ENCODE measurements around the gene PHYKPL.

DNA sequence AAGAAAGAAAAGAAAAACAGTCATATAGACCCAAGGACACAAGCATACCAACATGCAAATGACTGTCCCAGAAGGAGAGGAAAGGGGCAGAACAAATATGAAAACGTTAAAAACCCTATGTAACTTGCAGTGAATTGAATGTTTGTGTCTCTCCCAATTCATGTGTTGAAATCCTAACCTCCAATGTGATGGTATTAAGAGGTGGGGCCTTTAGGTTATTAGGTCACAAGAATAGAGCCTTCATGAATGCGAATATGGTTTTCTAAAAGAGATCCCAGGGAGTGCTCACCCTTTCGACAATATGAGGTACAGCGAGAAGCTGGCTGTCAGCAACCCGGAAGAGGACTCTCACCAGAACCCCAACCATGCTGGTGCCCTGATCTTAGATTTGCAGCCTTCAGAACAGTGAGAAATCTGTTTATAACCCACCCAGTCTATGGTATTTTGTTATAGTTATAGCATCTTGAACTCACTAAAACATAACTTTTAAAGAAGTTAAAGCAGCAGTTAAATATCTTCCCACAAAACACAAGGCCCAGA lies 14.3 kb downstream of the PHYKPL start:
- TF ChIP-seq, protein P1, sequence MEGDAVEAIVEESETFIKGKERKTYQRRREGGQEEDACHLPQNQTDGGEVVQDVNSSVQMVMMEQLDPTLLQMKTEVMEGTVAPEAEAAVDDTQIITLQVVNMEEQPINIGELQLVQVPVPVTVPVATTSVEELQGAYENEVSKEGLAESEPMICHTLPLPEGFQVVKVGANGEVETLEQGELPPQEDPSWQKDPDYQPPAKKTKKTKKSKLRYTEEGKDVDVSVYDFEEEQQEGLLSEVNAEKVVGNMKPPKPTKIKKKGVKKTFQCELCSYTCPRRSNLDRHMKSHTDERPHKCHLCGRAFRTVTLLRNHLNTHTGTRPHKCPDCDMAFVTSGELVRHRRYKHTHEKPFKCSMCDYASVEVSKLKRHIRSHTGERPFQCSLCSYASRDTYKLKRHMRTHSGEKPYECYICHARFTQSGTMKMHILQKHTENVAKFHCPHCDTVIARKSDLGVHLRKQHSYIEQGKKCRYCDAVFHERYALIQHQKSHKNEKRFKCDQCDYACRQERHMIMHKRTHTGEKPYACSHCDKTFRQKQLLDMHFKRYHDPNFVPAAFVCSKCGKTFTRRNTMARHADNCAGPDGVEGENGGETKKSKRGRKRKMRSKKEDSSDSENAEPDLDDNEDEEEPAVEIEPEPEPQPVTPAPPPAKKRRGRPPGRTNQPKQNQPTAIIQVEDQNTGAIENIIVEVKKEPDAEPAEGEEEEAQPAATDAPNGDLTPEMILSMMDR (IDR thresholded peaks at IDR 0.05), result no peak
- no peak for TF ChIP-seq EZH2phosphoT487 (IDR thresholded peaks at IDR 0.05)
